Natural killer cell (primary cell): ENCODE measurements around the gene CCR6. TPM values are rescaled to one million over a fixed set of nuclear protein-coding genes. Genes with fewer than 3 reads are reported as not detected.

ENCODE experiments used
- ATAC-seq, 3 donors: fragments of 150-1000 bp in 2 of 3; fragments of 200-7000 bp in 1 of 3; cut with Tn5 transposase; 1 replicate in 1 of 3; 2 replicates in 2 of 3; pipeline ENCODE4 v1.10.0; 2021; ENCODE audit warnings: mild to moderate bottlenecking in 2 of 3, moderate library complexity in 2 of 3
- DNase-seq, 2 donors: peaks; one replicate each; pipeline versions ENCODE4 v3.0.0 to v3.0.0-alpha.2; 2013 to 2021; ENCODE audit warnings: mixed read lengths in 1 of 2
- H3K27ac ChIP-seq: one replicate; pipeline ENCODE4 v1.5.1; 2013; ENCODE audit warnings: mild to moderate bottlenecking, low read length
- H3K27me3 ChIP-seq: one replicate; pipeline ENCODE4 v1.6.1; 2013; ENCODE audit warnings: low read length; ENCODE audit not compliant: control insufficient read depth, insufficient read depth
- H3K36me3 ChIP-seq: one replicate; pipeline ENCODE4 v1.6.1; 2013; ENCODE audit warnings: low read length; ENCODE audit not compliant: control insufficient read depth, insufficient read depth
- H3K4me1 ChIP-seq: one replicate; pipeline ENCODE4 v1.6.1; 2013; ENCODE audit warnings: low read length; ENCODE audit not compliant: control insufficient read depth, insufficient read depth
- H3K4me3 ChIP-seq: one replicate; pipeline ENCODE4 v1.5.1; 2013; ENCODE audit warnings: low read length
- H3K9me3 ChIP-seq: one replicate; pipeline ENCODE4 v1.6.1; 2013; ENCODE audit warnings: low read length; ENCODE audit not compliant: control insufficient read depth, insufficient read depth
- H3K27ac Mint-ChIP-seq, 2 donors: one replicate each; pipeline ENCODE4 v1.8.0; 2022; ENCODE audit warnings: mild to moderate bottlenecking in 2 of 2, mixed read lengths in 2 of 2, moderate library complexity in 1 of 2
- H3K27me3 Mint-ChIP-seq, 2 donors: one replicate each; pipeline ENCODE4 v1.8.0; 2022; ENCODE audit warnings: low read depth in 2 of 2, mixed read lengths in 2 of 2
- H3K36me3 Mint-ChIP-seq: one replicate; pipeline ENCODE4 v1.8.0; 2022; ENCODE audit warnings: mixed read lengths
- H3K4me1 Mint-ChIP-seq, 2 donors: one replicate each; pipeline ENCODE4 v1.8.0; 2022; ENCODE audit warnings: mixed read lengths in 2 of 2
- H3K4me3 Mint-ChIP-seq: one replicate; pipeline ENCODE4 v1.8.0; 2022; ENCODE audit warnings: mild to moderate bottlenecking, moderate library complexity, mixed read lengths
- H3K9me3 Mint-ChIP-seq, 2 donors: one replicate each; pipeline ENCODE4 v1.8.0; 2022; ENCODE audit warnings: mixed read lengths in 2 of 2
- CTCF ChIP-seq: fragments of 200-600 bp; IDR thresholded peaks from one replicate; pipeline ENCODE4 v1.8.0; 2022; ENCODE audit warnings: antibody characterized with exemption
- WGBS: methylation state at CpG from one replicate; pipeline ENCODE4 v1.1.7; 2013; ENCODE audit warnings: missing lambda C conversion rate; ENCODE audit not compliant: insufficient coverage; 5-methylcytosine and 5-hydroxymethylcytosine counted together
- intact Hi-C: fragments of 100-400 bp; cut with micrococcal nuclease; formaldehyde crosslinking; loops from one replicate; pipeline ENCODE4 v1.14.2; 2022
- total RNA-seq, 4 donors: library from RNA; stranded (reverse); fragments of 120-200 nt in 1 of 4; gene quantifications; one replicate each; pipeline versions ENCODE4 v1.2.3 to v1.2.4, GENCODE V29; 2013 to 2022

The CCR6 gene
- total RNA-seq, 3 donors from 2014 or later (not counting 1 experiment from before 2014, with no cell fraction given) = 0.23 TPM; not detected in 2

GRCh38 chr6:167111597-167111996 lies 11.3 kb upstream of the CCR6 start:
- Histone ChIP-seq H3K36me3 (no peaks in the 10 kb centered on the region), H3K4me3 (peak overlapping the region; percentile 37), H3K27ac (peak overlapping the region; percentile 93), H3K27me3 (no peaks in the 10 kb centered on the region), H3K9me3 (no peaks in the 10 kb centered on the region), H3K4me1 (peaks cover 20% of the 10 kb centered on the region)
- Mint-ChIP-seq H3K9me3 (no peaks in the 10 kb centered on the region), H3K4me3 (no peak overlapping the region), H3K27ac (no peak overlapping the region), H3K36me3 (no peaks in the 10 kb centered on the region), H3K4me1 (peaks cover 0 to 4% of the 10 kb centered on the region in 2 donors), H3K27me3 (peaks cover 7 to 25% of the 10 kb centered on the region in 2 donors)
- 24% methylated on average over 3 of the region's 3 CpGs for WGBS
- peak in 1 of 2 donors; percentile 35 for DNase-seq
- no peak for TF ChIP-seq CTCF
- ATAC-seq = no peak
- intact Hi-C loops = no loop called here

- peaks cover 8 to 25% of the 10 kb centered on the region in 2 donors for H3K27me3 Mint-ChIP-seq
- H3K27ac Mint-ChIP-seq = no peak overlapping the region
- no peak for TF ChIP-seq CTCF
- no peaks in the 10 kb centered on the region for H3K9me3 Mint-ChIP-seq
- H3K4me1 ChIP-seq = peaks cover 20% of the 10 kb centered on the region
- H3K4me1 Mint-ChIP-seq = peaks cover 0 to 4% of the 10 kb centered on the region in 2 donors
- H3K36me3 ChIP-seq = no peaks in the 10 kb centered on the region
- DNase-seq = no peak
- H3K4me3 Mint-ChIP-seq = peak overlapping the region; percentile 1
- peak overlapping the region; percentile 93 for H3K27ac ChIP-seq
- intact Hi-C loops = no loop called here
- H3K9me3 ChIP-seq = no peaks in the 10 kb centered on the region
- H3K27me3 ChIP-seq = no peaks in the 10 kb centered on the region
- no peak for ATAC-seq
- H3K4me3 ChIP-seq = peak overlapping the region; percentile 37
- 79% methylated on average over 8 of the region's 8 CpGs for WGBS
- H3K36me3 Mint-ChIP-seq = no peaks in the 10 kb centered on the region
These were observed 10.5 kb upstream of the CCR6 start for GRCh38 chr6:167112421-167112820.

- Mint-ChIP-seq H3K9me3 (no peaks in the 10 kb centered on the region), H3K4me3 (no peak overlapping the region), H3K27me3 (peaks cover 10 to 32% of the 10 kb centered on the region in 2 donors), H3K27ac (no peak overlapping the region), H3K4me1 (peaks cover 0 to 4% of the 10 kb centered on the region in 2 donors), H3K36me3 (no peaks in the 10 kb centered on the region)
- Histone ChIP-seq H3K36me3 (no peaks in the 10 kb centered on the region), H3K4me1 (peaks cover 20% of the 10 kb centered on the region), H3K27ac (peak overlapping the region; percentile 93), H3K4me3 (peak overlapping the region; percentile 19), H3K27me3 (no peaks in the 10 kb centered on the region), H3K9me3 (no peaks in the 10 kb centered on the region)
- no peak for ATAC-seq
- intact Hi-C loops = no loop called here
- 59% methylated on average over 8 of the region's 8 CpGs for WGBS
- no peak for TF ChIP-seq CTCF
- DNase-seq = no peak
These were observed 9.7 kb upstream of the CCR6 start for GRCh38 chr6:167113047-167113754.
